Rectal smooth muscle tissue (tissue), 1 donor: ENCODE data around the gene STAC.
"Not testable (repeated sequence)": the region's sequence is repeated elsewhere in the genome, so short reads cannot be mapped to it uniquely, and the experiment has no call there.

ENCODE experiments used
- H3K27ac ChIP-seq: one replicate; pipeline ENCODE4 v1.7.0; 2013; ENCODE audit warnings: low read depth, low read length, inconsistent platforms
- H3K27me3 ChIP-seq: one replicate; pipeline ENCODE4 v1.7.0; 2013; ENCODE audit warnings: low read length; ENCODE audit not compliant: control insufficient read depth, insufficient read depth
- H3K36me3 ChIP-seq: one replicate; pipeline ENCODE4 v1.7.0; 2013; ENCODE audit warnings: low read length; ENCODE audit not compliant: control insufficient read depth, insufficient read depth
- H3K4me1 ChIP-seq: one replicate; pipeline ENCODE4 v1.7.0; 2013; ENCODE audit warnings: low read length; ENCODE audit not compliant: control insufficient read depth, insufficient read depth
- H3K4me3 ChIP-seq: one replicate; pipeline ENCODE4 v1.7.0; 2013; ENCODE audit warnings: low read length
- H3K9ac ChIP-seq: one replicate; pipeline ENCODE4 v1.7.0; 2013; ENCODE audit warnings: low read length

The STAC gene

DNA sequence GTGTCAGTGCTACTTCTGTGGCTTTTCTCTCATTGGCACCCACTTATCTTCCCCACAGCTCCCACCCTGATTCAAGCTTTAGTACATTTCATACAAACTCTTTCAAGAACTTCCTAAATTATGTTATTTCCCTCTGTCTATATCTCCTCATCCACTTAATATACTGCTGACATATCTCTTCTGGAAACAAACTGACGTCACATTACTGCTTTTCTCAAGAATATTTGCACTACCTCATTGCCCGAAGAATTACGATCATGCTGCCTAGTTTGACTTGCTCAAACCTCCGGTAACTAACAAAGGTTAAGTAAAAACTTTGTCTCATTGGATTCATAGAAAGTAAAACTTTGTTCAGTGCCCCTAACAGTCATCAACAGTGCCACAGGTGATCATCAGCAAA, 76.5 kb downstream of the STAC start:
- peaks cover 5% of the 10 kb centered on the region for H3K4me1 ChIP-seq
- H3K9ac ChIP-seq: no peak overlapping the region
- H3K27ac ChIP-seq: no peak overlapping the region
- no peaks in the 10 kb centered on the region for H3K27me3 ChIP-seq
- H3K36me3 ChIP-seq: no peaks in the 10 kb centered on the region
- H3K4me3 ChIP-seq: no peak overlapping the region

DNA sequence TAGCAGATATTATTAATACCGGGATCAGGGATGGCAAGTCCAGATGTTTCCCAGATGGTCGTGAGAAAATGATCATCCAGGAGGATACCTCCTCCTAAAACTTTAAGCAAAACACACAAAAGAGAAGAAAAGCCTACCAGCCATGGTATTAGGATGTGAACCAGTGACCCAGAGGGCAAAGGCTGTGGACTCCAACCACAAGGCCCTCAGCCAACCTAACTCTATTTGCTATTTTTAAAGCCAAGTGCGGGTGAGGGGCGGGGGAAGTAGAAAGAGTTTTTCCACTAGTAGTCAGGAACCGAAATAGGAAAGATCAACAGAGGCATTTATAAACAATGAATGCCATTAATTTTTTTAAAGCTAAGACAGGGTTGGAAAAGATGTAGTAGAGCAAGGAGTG, 77.4 kb downstream of the STAC start:
- Histone ChIP-seq H3K27me3 (no peaks in the 10 kb centered on the region), H3K4me1 (peaks cover 5% of the 10 kb centered on the region), H3K9ac (no peak overlapping the region), H3K27ac (no peak overlapping the region), H3K36me3 (no peaks in the 10 kb centered on the region), H3K4me3 (no peak overlapping the region)

DNA sequence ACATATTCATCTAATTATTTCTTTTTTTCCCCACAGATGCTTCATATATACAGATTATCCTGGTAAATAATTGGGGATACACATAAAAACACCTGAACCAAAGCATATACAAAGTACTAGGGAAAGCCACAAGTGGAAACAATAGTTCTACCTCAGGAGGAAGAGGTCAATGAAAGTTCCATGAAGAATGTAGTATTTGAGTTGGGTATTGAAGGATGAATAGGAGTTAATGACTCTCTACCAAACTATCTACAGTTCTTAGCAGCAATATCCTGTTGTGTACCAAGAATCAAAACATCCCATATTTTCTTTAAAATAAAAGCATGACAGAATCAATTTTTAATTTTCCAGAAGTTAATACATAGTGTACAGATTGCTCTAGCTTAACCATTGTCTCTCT, 78.9 kb downstream of the STAC start:
- Histone ChIP-seq H3K27me3 (no peaks in the 10 kb centered on the region), H3K4me1 (peaks cover 5% of the 10 kb centered on the region), H3K27ac (no peak overlapping the region), H3K9ac (no peak overlapping the region), H3K36me3 (no peaks in the 10 kb centered on the region), H3K4me3 (no peak overlapping the region)

DNA sequence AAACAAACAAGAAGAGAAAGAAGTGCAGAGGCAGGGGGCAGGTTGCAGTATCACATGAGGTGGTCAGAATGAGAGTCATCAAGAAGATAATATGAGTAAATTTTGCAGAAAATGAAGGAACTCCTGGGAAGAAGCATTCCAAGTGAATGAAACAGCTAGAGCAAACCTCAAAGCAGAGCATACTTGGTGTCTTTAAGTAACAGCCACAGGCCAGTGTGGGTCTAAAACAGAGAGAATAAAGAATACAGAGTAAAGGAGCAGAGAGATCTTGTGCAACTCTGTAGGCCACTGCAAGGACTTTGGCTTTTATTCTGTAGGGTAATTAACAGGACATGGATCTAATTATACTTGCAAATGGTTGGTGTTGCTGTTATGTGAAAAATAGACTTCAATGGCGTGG, 81.3 kb downstream of the STAC start:
- no peak overlapping the region for H3K9ac ChIP-seq
- no peaks in the 10 kb centered on the region for H3K36me3 ChIP-seq
- peaks cover 5% of the 10 kb centered on the region for H3K4me1 ChIP-seq
- H3K4me3 ChIP-seq: no peak overlapping the region
- H3K27ac ChIP-seq: no peak overlapping the region
- H3K27me3 ChIP-seq: no peaks in the 10 kb centered on the region

DNA sequence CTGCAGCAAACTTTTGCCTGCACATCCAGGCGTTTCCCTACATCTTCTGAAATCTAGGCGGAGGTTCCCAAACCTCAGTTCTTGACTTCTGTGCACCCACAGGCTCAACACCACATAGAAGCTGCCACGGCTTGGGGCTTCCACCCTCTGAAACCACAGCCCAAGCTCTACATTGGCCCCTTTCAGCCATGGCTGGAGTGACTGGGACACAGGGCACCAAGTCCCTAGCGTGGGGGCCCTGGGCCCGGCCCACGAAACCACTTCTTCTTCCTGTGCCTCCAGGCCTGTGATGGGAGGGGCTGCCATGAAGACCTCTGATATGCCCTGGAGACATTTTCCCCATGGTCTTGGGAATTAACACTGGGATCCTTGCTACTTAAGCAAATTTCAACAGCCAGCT, 91.7 kb downstream of the STAC start:
- H3K27me3 ChIP-seq, H3K4me3 ChIP-seq, H3K36me3 ChIP-seq, H3K27ac ChIP-seq, H3K4me1 ChIP-seq, H3K9ac ChIP-seq: not testable (repeated sequence)

DNA sequence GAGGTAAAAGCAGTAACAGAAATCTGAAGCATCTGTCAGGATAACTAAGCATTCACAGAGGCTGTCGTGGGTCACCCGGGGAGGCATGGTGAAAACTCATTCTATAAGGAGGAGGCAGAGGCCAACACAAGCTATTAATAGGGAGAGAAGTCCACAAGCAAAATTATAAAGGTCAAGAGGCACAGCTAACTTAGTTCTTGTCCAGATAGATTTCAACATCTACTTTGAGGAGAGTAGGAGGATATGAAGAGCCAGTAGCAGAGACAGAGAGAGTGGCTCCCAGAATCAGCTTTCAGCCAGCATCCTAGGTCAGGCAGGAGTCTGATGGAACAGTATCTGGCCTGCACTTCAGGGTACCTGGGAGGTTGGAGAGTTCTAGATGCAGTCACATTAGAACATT, 95.3 kb downstream of the STAC start:
- Histone ChIP-seq H3K36me3 (no peaks in the 10 kb centered on the region), H3K4me1 (no peaks in the 10 kb centered on the region), H3K27me3 (no peaks in the 10 kb centered on the region), H3K4me3 (no peak overlapping the region), H3K9ac (no peak overlapping the region), H3K27ac (no peak overlapping the region)

DNA sequence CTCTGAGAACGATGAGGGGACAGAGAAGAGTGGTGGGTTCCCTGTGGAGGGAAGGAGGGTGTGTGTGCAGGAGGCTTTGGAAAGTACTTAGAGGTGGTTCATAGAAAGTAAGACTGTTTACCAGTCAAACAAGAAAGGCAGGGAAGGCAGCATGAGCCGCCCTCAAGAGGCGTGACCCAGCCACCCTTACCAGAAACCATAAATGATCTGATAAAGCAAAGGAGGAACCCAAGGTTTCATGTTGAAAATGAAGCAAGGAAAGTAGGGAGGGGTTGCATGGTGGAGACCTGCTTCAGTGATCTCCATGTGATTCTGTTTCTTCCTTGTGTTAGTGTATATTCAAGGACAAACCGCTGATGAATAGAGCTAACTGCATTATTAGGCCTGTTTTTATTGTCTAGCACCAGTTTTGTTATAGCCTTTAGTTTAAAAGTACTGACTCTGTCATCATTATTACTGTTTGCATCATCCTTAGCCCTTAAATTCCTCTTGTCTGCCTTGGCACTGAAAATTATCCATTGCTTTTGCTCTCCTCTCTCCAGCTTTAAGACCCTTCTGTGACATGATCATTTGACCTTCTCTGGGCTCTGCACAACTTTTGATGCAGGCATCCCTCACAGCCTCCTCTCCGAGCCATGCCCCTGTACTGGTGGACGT, 96.1 kb downstream of the STAC start:
- H3K4me1 ChIP-seq: no peaks in the 10 kb centered on the region
- no peak overlapping the region for H3K9ac ChIP-seq
- H3K27me3 ChIP-seq: no peaks in the 10 kb centered on the region
- H3K27ac ChIP-seq: no peak overlapping the region
- H3K4me3 ChIP-seq: no peak overlapping the region
- no peaks in the 10 kb centered on the region for H3K36me3 ChIP-seq

DNA sequence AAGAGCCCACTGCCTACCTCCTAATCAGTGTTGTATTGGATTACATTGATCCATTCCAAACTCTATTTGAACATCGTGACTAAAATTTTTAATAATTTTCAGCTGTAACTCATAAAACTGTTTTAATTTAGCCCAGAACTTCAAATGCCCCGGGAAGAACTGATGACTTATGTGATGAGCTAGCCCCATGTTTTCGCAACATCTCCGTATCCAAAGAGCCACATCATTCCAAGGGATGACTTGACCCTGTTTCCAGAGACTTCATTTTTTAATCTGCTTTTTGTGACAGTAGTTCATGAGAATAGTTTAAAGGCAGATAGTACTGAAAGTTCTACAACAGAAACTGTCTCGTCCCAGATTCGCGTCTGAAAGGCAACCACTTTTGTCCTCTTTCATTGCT, 97.4 kb downstream of the STAC start:
- Histone ChIP-seq H3K27me3 (no peaks in the 10 kb centered on the region), H3K27ac (no peak overlapping the region), H3K4me1 (no peaks in the 10 kb centered on the region), H3K9ac (no peak overlapping the region), H3K4me3 (no peak overlapping the region), H3K36me3 (no peaks in the 10 kb centered on the region)

DNA sequence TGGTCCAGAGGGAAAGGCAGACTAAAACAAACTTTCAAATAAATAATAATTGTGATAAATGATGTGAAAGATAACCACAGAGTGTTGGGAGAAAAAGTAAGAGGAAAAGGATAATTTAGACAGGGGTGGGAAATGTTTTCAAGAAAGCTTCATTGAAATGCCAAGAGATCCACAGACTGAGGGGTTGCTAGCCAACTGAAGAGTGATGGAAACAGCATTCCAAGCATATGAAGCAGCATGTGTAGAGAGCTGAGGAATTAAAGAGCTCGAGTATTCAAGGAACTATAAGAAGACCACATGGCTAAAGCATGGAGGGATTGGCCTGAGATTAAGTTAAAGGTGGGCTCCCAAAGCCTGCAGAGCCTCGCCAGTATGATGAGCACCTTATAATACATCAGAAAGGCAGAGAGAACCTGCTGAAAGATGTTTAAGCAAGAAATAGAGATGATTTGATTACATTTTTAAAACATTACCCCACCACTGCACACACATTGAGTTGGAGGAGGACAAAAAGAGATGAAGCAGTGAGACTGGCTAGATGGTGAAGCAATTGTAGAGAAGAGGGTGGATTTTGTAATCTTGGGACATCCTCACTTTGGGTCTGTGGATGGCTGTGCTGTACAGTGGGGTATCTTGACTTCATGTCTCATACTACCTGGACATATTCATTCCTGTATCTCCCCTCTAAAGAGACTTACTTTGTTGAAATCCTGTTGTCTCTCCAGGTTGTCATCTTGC, 100.8 kb downstream of the STAC start:
- no peaks in the 10 kb centered on the region for H3K27me3 ChIP-seq
- no peaks in the 10 kb centered on the region for H3K36me3 ChIP-seq
- no peak overlapping the region for H3K9ac ChIP-seq
- no peak overlapping the region for H3K27ac ChIP-seq
- H3K4me1 ChIP-seq: no peaks in the 10 kb centered on the region
- no peak overlapping the region for H3K4me3 ChIP-seq

DNA sequence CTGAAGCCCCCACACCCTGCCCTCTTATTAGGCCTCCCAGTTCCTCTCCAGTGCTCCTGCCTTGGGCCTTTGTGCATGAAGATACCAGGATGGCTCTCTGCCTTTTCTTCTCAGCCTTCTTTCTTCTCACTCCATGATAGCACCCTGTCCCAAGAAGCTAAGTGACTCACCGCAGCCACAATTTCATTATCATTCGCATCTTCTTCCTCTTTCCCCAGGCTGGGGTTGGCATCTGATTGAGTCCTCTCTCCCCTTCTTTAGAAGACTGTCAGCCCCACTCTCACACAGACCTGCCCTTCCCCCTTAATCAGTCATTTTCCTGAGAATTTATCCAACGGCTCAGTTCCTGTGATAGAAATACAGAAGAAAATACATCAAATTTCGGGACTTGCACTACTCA, 102.0 kb downstream of the STAC start:
- Histone ChIP-seq H3K27me3 (no peaks in the 10 kb centered on the region), H3K4me3 (no peak overlapping the region), H3K4me1 (no peaks in the 10 kb centered on the region), H3K9ac (no peak overlapping the region), H3K36me3 (no peaks in the 10 kb centered on the region), H3K27ac (no peak overlapping the region)

DNA sequence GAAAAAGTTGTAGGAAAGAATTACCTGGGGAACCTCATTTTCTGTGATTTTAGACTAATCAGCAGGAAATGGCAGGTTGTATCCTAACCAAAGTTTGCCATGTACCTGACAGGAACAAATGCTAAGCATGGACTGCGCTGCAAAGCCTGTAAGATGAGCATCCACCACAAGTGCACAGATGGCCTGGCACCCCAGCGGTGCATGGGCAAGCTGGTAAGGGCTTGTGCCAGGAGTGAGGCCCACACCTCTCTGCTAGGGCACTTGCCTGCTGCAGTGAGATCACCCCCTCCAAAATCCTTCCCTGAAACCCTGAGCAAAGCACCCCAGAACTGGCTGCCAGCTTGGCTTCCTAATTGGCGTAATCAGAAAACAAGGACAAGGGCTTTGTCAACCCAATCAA, 102.6 kb downstream of the STAC start:
- Histone ChIP-seq H3K27me3 (no peaks in the 10 kb centered on the region), H3K36me3 (no peaks in the 10 kb centered on the region), H3K27ac (no peak overlapping the region), H3K4me1 (no peaks in the 10 kb centered on the region), H3K9ac (no peak overlapping the region), H3K4me3 (no peak overlapping the region)

DNA sequence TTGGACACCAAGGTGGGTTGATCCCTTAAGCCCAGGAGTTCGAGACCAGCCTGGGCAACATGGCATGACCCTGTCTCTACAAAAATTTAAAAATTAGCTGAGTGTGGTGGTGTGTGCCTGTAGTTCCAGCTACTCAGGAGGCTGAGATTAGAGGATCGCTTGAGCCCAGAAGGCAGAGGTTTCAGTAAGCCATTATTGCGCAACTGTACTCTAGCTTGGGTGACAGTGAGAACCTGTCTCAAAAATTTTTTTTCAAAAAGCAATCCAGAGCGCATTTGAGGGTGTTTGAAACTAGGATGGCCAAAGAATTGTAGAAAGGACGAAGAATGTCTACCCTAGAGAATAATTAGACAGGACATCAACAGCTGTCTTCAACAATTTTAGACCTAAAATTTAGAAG, 103.4 kb downstream of the STAC start:
- Histone ChIP-seq H3K27me3 (no peaks in the 10 kb centered on the region), H3K4me3 (no peak overlapping the region), H3K27ac (no peak overlapping the region), H3K4me1 (no peaks in the 10 kb centered on the region), H3K9ac (no peak overlapping the region), H3K36me3 (no peaks in the 10 kb centered on the region)

DNA sequence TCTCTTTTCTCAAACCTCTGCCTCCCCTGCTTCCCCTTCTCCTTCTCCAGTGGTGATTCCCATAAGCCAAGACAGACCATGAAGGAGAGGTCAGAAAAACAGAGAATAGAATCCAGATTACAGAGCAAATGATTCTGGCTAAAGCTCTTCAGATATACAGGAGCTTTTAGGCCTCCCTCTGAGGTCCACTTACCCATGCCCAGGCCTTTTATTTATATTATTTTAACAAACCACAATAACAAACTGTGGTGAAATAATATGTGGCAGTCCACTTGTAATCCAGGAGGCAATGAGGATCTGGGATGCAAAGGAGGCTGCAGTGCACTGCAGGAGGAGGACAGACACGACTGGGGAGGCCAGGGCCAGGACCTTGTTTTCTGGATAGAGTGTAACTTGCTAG, 104.1 kb downstream of the STAC start:
- Histone ChIP-seq H3K27me3 (no peaks in the 10 kb centered on the region), H3K4me1 (no peaks in the 10 kb centered on the region), H3K4me3 (no peak overlapping the region), H3K9ac (no peak overlapping the region), H3K27ac (no peak overlapping the region), H3K36me3 (no peaks in the 10 kb centered on the region)
